Activated CD4-positive, CD25-positive, alpha-beta regulatory T cell treated with anti-CD3 and anti-CD28 coated beads, Interleukin-2, amount 50 U/mL, for 72 hours (primary cell): ENCODE measurements around the gene CAP2.
"Not testable (repeated sequence)": the region's sequence is repeated elsewhere in the genome, so short reads cannot be mapped to it uniquely, and the experiment has no call there.

Experiments
- DNase-seq: peaks from one replicate; pipeline ENCODE4 v3.0.0; 2021

The CAP2 gene

GRCh38 chr6:17397764-17398194 lies 4.4 kb downstream of the CAP2 start:
- no peak for DNase-seq

DNA sequence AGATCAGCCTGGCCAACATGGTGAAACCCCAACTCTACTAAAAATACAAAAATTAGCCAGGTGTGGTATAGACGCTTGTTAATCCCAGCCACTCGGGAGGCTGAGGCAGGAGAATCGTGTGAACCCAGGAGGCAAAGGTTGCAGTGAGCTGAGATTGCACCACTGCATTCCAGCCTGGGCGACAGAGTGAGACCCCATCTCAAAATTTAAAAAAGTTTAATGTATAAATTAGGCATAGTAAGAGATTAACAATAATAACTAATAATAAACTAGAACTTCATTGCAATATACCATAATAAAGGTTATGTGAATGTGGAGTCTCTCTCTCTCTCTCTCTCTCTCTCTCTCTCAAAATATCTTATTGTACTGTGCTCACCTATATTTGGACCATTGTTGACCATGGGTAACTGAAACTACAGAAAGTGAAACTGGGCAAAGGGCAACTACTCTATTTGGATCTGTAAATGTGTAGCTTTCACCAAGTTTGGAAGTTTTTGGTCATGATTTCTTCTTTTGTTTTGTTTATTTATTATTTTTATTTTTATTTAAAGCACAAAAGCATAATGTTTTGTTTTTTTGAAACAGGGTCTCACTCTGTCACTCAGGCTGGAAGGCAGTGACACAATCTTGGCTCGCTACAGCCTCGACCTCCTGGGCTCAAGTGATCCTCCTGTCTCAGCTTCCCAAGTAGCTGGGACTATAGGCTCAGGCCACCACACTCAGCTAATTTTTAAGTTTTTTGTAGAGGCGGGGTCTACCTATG lies 12.0 kb downstream of the CAP2 start:
- DNase-seq: not testable (repeated sequence)

DNA sequence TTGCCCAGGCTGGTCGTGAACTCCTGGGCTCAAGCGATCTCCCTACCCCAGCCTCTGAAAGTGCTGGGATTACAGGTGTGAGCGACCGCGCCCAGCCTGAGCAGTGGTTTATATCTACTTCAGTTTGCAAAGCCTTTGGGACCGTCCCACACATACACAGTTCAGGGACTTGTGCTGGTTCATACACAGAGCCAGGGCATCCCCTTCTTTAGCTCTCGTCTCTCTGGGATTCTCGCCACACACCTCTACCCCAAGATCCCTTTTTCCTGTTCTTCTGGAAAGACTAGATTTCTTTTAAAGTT lies 12.5 kb downstream of the CAP2 start:
- DNase-seq: no peak

DNA sequence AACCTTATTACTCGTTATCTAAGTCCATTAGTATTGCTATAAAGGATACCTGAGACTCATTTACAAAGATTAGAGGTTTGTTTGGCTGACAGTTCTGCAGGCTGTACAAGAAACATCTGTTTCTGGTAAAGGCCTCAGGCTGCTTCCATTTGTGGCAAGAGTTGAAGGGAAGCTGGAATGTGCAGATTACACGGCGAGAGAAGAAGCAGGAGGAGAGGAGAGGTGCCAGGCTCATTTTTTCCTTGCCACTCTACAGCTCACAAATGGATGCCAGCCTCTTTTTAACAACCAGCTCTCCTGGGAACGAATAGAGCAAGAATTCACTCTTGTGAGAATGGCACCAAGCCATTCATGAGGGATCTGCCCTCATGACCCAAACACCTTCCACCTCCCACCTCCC lies 14.7 kb downstream of the CAP2 start:
- no peak for DNase-seq

DNA sequence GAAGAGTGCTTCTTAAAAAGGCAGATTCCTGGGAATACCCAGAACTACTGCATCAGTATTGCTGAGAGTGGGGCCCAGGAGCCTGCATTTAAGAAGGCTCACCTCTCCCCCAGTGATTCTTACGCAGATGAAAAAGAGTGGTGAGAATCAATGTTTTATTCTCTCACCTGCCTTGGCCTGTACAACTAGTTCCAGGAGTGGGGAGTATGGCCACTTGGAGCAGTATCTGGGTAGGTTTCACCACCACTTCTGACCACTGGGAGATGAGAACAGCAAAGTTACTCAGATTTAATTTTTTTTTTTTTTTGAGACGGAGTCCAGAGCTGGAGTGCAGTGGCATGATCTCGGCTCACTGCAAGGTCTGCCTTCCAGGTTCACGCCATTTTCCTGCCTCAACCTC lies 16.9 kb downstream of the CAP2 start:
- DNase-seq: no peak

DNA sequence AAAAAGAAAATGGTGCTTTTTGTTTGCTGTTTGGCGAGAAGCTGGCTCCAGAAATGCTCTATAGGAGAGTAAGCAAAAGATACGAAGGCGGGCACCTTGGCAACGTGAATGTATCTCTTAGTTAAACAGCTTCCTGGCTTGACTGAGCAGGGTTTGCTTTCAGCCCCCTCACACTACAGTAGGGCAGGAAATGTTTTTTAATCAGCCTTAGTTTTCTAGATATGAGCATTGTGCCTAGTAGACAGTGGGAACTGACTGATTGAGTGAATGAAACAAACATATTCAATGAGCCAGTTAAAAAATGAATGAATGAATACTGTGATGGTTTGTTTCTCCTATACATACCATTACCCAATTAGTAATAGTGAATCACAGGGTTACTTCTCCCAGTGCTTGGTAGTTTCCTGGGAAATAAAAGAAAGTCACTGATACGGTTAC lies 19.9 kb downstream of the CAP2 start:
- DNase-seq: no peak

DNA sequence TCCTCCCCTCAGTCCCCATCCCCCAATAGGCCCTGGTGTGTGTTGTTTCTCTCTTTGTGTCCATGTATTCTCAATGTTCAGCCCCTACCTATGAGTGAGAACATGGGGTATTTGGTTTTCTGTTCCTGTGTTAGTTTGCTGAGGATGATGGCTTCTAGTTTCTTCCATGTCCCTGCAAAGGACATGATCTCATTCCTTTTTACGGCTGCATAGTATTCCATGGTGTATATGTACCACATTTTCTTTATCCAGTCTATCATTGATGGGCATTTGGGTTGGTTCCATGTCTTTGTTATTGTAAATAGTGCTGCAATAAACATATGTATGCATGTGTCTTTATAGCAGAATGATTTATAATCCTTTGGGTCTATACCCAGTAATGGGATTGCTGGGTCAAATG lies 21.0 kb downstream of the CAP2 start:
- not testable (repeated sequence) for DNase-seq

GRCh38 chr6:17415321-17415720 lies 21.9 kb downstream of the CAP2 start:
- DNase-seq: no peak

- DNase-seq: no peak
Measured at GRCh38 chr6:17416806-17417205, 23.4 kb downstream of the CAP2 start.

GRCh38 chr6:17417817-17418216 lies 24.4 kb downstream of the CAP2 start:
- DNase-seq: no peak

DNA sequence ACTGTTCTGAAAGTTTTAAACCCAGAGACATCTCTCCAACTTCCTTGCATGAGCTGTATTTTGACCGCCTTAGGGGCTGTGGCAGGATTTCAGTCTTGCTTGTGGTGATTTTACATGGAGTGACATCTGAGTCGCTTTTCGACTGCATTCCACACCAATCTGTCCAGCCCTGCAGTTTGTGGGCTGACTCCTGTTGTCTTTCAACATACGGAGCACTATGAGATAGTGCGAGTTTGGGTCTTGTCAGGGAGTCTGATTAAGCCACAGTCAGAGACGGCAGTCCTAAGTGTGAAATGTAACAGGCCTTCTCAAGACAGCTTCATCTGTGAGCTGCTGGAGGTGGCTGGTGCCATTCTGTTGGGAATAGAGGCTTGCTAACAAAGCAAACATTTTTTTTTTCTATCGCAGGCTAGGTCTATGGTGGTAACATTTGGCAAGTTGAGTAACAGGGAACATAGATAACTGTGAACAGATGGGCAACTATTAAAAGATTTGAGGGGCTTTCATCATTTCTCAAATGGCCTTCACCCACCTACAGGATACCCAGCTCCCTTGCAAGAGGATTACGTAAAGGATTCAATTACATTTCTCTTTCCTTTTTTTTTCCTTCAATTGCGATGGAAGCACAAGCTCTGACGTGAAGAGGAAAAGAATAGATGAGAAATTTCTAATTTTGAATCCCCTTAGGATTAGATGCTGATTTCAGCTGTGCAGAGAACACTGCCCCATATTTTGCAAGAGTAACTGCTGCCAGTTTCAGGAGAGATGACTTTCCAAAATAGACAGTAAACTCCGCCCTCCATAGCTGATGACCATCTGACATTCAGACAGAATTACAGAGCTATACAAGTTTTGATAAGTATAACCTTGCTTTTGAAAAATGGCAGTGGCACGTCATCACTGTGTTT lies 25.1 kb downstream of the CAP2 start:
- DNase-seq: no peak

- no peak for DNase-seq
Measured at GRCh38 chr6:17419189-17419575, 25.8 kb downstream of the CAP2 start.

DNA sequence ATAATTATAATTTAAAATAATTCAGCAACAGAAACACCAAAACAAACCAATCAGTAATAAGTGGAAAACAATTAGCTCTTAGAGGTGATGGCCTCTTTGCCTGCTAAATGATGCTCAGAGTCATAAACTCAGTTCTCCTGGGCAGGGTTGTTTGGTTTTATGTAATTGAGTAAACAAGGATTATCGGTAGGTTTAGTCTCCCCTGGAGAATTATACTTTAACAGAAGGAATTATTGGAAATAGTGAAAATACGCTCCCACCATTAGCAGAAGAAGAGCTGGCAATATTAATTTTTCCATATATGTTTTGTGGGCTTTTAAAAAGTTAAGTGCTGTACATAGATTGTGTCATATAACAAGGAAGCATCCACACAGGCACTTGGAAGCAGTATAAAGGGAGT lies 27.0 kb downstream of the CAP2 start:
- no peak for DNase-seq

DNA sequence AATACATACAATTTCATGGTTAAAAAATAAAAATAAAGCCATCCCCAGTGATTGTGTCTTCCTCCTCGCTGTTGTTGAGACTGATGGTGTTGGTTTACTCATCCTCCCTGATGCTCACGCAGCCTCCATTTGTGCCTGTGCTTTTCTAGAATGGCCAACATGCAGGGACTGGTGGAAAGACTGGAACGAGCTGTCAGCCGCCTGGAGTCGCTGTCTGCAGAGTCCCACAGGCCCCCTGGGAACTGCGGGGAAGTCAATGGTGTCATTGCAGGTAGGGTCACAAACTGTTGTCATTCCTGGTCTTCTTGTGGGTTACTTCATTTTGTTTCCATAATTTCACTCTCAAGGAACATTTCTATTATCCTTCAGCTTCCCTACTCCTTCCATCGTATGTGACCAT lies 28.0 kb downstream of the CAP2 start:
- no peak for DNase-seq

DNA sequence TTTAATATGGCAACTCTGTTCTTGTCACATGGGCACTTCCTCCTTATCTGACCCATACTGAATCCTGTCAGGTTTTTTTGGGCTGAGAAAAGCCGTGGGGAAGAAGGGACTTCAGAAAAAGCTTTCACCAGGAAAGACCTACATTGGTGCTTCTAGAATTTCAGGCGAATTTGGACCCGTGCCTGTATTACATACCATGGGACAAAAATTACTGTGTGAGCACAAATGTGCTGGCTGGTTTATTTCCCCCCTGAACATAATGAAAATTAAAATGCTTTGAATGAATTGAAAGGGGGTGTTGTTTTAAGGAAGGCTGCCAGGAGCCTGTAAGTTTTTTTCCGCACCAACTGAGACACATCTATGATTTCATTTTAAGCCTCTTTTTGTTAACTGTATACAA lies 29.6 kb downstream of the CAP2 start:
- no peak for DNase-seq

- no peak for DNase-seq
Measured at GRCh38 chr6:17427062-17427461, 33.7 kb downstream of the CAP2 start.

DNA sequence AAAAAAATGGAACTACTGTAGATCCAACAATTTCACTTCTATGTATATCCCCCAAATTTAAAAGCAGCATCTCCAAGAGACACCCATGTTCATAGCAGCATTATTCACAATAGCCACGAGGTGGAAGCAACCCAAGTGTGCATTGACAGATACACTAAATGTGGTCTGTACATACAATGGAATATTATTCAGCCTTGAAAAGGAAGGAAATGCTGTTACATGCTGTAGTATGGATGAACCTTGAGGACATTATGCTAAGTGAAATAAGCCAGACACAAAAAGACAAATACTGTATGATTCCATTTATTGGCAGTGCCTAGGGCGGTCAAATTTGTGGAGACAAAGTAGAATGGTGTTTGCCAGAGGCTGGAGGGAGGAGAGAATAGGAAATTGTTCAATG lies 34.2 kb downstream of the CAP2 start:
- no peak for DNase-seq

DNA sequence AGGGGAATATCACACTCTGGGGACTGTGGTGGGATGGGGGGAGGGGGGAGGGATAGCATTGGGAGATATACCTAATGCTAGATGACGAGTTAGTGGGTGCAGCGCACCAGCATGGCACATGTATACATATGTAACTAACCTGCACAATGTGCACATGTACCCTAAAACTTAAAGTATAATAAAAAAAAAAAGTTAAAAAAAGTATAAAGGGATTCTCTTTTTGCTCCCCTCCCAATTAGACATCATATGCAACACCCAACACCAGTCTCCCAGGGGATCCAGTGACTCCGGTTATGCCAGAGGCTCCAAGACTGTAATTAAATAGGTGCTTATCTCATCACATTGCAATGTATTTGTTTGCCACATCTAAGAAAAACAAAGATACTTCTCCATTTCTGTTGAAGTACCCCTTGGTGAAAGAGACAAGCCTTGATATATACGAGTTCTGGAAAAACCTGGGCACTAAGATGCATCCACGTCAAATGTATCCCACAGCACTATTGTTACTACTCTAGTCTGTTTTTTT lies 35.3 kb downstream of the CAP2 start:
- not testable (repeated sequence) for DNase-seq

DNA sequence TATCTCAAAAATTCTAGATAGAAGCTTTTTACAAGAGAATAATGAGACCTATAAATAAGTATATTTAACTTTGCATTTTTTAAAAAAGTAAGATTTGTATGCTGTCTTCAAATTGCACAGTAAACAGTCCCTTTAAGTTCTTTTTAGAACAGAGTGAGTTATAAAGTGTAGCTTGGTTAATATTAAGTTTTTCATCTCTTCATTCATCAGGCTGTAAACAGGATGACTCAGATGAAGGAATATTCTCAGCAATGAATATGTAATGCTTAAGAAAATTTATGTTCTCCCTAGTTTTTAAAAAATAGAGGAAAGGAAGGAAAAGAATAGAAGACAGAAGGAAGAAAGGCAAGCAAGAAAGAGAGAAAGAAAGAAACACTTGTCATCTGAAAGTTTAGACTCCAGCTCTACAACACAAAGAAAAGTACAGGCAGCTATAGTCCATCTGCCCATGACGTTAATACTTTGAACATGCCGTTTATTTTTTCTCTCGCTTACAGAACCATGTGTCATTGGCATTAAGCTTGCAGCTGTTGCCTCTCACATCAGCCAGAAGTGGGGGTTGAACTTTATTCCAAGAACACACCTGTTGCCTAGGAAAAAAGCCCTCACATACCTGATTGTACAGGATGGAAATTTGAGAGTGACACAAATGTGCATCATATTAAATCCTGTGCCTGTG lies 36.1 kb downstream of the CAP2 start:
- DNase-seq: no peak

GRCh38 chr6:17431581-17431980 lies 38.2 kb downstream of the CAP2 start:
- DNase-seq: no peak

- no peak for DNase-seq
Measured at GRCh38 chr6:17432356-17432755, 39.0 kb downstream of the CAP2 start.

DNA sequence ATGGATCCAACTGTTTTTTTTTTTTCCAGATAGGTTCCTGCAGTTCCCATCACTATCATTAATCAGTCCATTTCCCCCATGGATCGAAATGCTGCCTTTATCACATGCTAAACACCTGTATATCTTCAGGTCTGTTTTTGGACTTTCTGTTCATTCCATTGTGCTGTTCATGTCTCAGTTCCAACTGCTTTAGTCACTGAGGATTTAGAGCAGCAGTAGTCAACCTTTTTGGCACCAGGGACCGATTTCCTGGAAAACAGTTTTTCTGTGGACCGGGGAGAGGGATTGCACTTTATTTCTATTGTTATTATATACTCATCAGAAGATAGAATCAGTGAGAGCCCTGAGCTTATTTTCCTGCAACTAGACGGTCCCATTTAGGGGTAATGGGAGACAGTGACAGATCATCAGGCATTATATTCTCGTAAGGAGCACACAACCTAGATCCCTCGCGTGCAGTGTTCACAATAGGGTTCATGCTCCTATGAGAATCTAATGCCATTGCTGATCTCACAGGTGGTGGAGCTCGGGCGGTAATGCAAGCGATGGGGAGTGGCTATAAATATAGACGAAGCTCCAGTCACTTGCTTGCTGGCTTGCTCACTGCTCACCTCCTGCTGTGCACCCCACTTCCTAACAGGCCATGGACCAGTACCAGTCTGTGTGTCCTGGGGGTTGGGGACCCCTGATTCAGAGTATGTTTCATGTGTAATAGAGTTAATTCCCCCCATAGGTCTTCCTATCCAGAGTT lies 46.0 kb downstream of the CAP2 start:
- no peak for DNase-seq

DNA sequence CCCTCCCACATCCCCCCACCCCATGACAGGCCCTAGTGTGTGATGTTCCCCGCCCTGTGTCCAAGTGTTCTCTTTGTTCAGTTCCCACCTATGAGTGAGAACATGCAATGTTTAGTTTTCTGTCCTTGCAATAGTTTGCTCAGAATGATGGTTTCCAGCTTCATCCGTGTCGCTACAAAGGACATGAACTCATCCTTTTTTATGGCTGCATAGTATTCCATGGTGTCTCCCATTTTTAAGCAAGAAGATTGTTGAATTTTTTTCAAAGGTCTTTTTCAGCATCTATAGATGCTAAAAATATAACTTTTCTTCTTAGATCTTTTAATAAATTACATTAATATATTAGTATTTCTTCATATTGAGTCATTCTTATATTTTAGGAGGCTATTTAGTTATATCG lies 47.4 kb downstream of the CAP2 start:
- not testable (repeated sequence) for DNase-seq
